ENCODE measurements around the gene LPP. TPM values are rescaled to one million over a fixed set of nuclear protein-coding genes. Genes with fewer than 3 reads are reported as not detected.

The LPP gene
- total RNA-seq, 1 donor from 2014 or later, result 11.7 TPM

- DNase-seq, result no peak
These were observed 691.6 kb downstream of the LPP start for GRCh38 chr3:188845514-188845913.

- no peak for DNase-seq
These were observed 695.0 kb downstream of the LPP start for GRCh38 chr3:188848947-188849346.

GRCh38 chr3:188853856-188854771, 700.2 kb downstream of the LPP start:
- DNase-seq, result peak; percentile 3

GRCh38 chr3:188854772-188855149, 700.8 kb downstream of the LPP start:
- DNase-seq, result no peak

GRCh38 chr3:188855675-188856074, 701.7 kb downstream of the LPP start:
- DNase-seq, result no peak

- DNase-seq, result no peak
These were observed 706.2 kb downstream of the LPP start for GRCh38 chr3:188860147-188860546.

- DNase-seq, result no peak
These were observed 708.1 kb downstream of the LPP start for GRCh38 chr3:188861842-188862744.

- DNase-seq, result no peak
These were observed 710.0 kb downstream of the LPP start for GRCh38 chr3:188863999-188864406.

- DNase-seq, result no peak
These were observed 713.8 kb downstream of the LPP start for GRCh38 chr3:188867691-188868265.

GRCh38 chr3:188868803-188869202, 714.8 kb downstream of the LPP start:
- DNase-seq, result no peak

- no peak for DNase-seq
These were observed 715.7 kb downstream of the LPP start for GRCh38 chr3:188869628-188870027.

GRCh38 chr3:188870431-188870830, 716.5 kb downstream of the LPP start:
- no peak for DNase-seq

- no peak for DNase-seq
These were observed 720.6 kb downstream of the LPP start for GRCh38 chr3:188874576-188874975.

GRCh38 chr3:188875413-188875812, 721.5 kb downstream of the LPP start:
- no peak for DNase-seq

GRCh38 chr3:188876370-188876769, 722.4 kb downstream of the LPP start:
- DNase-seq, result no peak

- no peak for DNase-seq
These were observed 723.4 kb downstream of the LPP start for GRCh38 chr3:188877381-188877780.

- no peak for DNase-seq
These were observed 724.1 kb downstream of the LPP start for GRCh38 chr3:188878076-188878475.

- no peak for DNase-seq
These were observed 728.1 kb downstream of the LPP start for GRCh38 chr3:188881954-188882641.

GRCh38 chr3:188884299-188885043, 730.5 kb downstream of the LPP start:
- DNase-seq, result no peak

GRCh38 chr3:188888321-188889053, 734.5 kb downstream of the LPP start:
- peak; percentile 21 for DNase-seq

GRCh38 chr3:188889054-188889491, 735.1 kb downstream of the LPP start:
- no peak for DNase-seq
